Measurements from ENCODE around the gene CDC20.
A peak's percentile ranks its signal among the peaks of the same experiment; 100 is the strongest.

DNA sequence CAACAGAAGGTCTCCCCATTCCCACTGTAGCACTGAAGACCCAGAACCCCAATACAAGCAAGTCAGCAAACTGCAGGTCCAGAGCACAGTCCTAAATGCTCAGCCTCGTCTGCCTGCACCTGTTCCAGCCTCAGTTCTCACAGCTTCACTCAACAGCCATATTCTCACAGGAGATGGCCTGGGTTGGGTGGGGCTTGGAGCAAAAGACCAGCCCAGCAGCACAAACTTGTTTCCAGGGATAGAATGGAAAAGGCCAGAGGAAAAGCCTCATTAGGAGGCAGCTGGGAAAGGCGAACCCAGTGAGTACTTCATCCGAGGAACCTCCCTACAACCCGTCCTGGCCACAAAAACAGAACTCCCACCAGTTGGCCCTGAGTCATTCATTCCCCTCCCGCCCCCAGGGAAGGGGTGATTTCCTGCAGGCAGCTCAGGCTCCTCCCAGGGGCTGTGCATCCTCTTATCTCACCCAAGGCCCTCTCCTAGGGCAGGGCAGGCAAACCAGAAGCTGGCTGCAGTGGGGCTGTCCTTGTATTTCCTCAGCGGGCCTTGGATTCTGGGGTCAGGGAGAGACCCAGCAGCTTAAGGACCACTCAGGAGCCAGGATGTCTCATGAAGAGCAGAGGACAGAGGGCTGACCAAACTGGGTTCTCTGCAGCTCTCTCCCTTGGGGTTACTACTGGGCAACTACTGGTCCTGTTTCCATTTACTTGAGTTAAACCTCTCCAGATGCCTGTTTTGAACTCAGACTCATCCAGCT, 28.6 kb upstream of the CDC20 start:
- no peak for TF ChIP-seq EP300 (IDR thresholded peaks at IDR 0.05)
- no peak for TF ChIP-seq CTCF (IDR thresholded peaks at IDR 0.05)
- peak in 1 of 2 donors; percentile 60 for TF ChIP-seq POLR2AphosphoS5 (IDR thresholded peaks at IDR 0.05)

Measured in upper lobe of left lung (tissue), 4 donors.